SK-N-SH (cell line): ENCODE measurements around the gene ATP5F1A. TPM values are rescaled to one million over a fixed set of nuclear protein-coding genes. Genes with fewer than 3 reads are reported as not detected.

ENCODE experiments used
- CTCF ChIA-PET: fragments of 300-600, 350-600 bp; formaldehyde crosslinking; extraction: SDS; loops from one replicate; lab custom pipeline; 2021; lab: Yijun Ruan, JAX
- POLR2A ChIA-PET: fragments of 350-600 bp; sonication (Branson Sonifier 250); formaldehyde crosslinking; extraction: SDS; loops from one replicate; lab custom pipeline; 2020; ENCODE audit warnings: antibody characterized with exemption, inconsistent platforms; lab: Yijun Ruan, JAX
- DNase-seq: peaks from one replicate; pipeline ENCODE4 v3.0.0; 2012
- H2AFZ ChIP-seq: fragments of 200-600 bp; sonication (generic); 2 replicates; pipeline ENCODE4 v1.8.1; 2016; ENCODE audit warnings: antibody characterized with exemption, mild to moderate bottlenecking, low read depth
- H3F3A ChIP-seq: fragments of 200-600 bp; sonication (generic); replicated peaks from 2 replicates; pipeline ENCODE3; 2016; ENCODE audit warnings: antibody characterized with exemption, mild to moderate bottlenecking; ENCODE audit not compliant: insufficient read depth
- H3K27ac ChIP-seq, 2 experiments: fragments of 200-500 bp in 1 of 2; fragments of 200-600 bp in 1 of 2; sonication (Bioruptor generic) in 1 of 2; sonication (generic), shearing (Covaris generic) in 1 of 2; 2 replicates each; pipeline versions ENCODE4 v1.5.1 to v1.6.1; 2014 to 2016; ENCODE audit warnings: low read depth in 2 of 2, inconsistent platforms in 1 of 2, low read length in 1 of 2, mild to moderate bottlenecking in 1 of 2, mixed read lengths in 1 of 2
- H3K27me3 ChIP-seq: fragments of 200-600 bp; sonication (generic), shearing (Covaris generic); 2 replicates; pipeline ENCODE4 v1.6.1; 2016; ENCODE audit warnings: mixed run types; ENCODE audit not compliant: insufficient read depth
- H3K36me3 ChIP-seq, 2 experiments: fragments of 200-500 bp in 1 of 2; fragments of 200-600 bp in 1 of 2; sonication (Bioruptor generic) in 1 of 2; sonication (generic) in 1 of 2; replicated peaks in 1 of 2; 2 replicates each; pipeline versions ENCODE3 to v1.5.1; 2014 to 2016; ENCODE audit warnings: low read length in 1 of 2, mild to moderate bottlenecking in 1 of 2; ENCODE audit not compliant: insufficient read depth in 2 of 2, control insufficient read depth in 1 of 2
- H3K4me1 ChIP-seq, 2 experiments: fragments of 200-500 bp in 1 of 2; fragments of 200-600 bp in 1 of 2; sonication (Bioruptor generic) in 1 of 2; sonication (generic), shearing (Covaris generic) in 1 of 2; 2 replicates each; pipeline versions ENCODE4 v1.5.1 to v1.6.1; 2014 to 2016; ENCODE audit warnings: low read depth in 1 of 2, low read length in 1 of 2, mixed run types in 1 of 2; ENCODE audit not compliant: insufficient read depth in 2 of 2, control insufficient read depth in 1 of 2
- H3K4me2 ChIP-seq: fragments of 200-600 bp; sonication (generic), shearing (Covaris generic); 2 replicates; pipeline ENCODE4 v1.6.1; 2017; ENCODE audit warnings: mixed run types
- H3K4me3 ChIP-seq, 2 experiments: fragments of 200-500 bp in 1 of 2; fragments of 200-600 bp in 1 of 2; sonication (Bioruptor generic) in 1 of 2; sonication (generic), shearing (Covaris generic) in 1 of 2; 2 replicates each; pipeline versions ENCODE4 v1.5.1 to v1.8.1; 2014 to 2016; ENCODE audit warnings: low read depth in 2 of 2, inconsistent platforms in 1 of 2, low read length in 1 of 2, mild to moderate bottlenecking in 1 of 2, mixed read lengths in 1 of 2, moderate library complexity in 1 of 2
- H3K79me2 ChIP-seq: fragments of 200-600 bp; sonication (generic); 2 replicates; pipeline ENCODE4 v1.8.1; 2017; ENCODE audit warnings: mild to moderate bottlenecking; ENCODE audit not compliant: insufficient read depth
- H3K9ac ChIP-seq: fragments of 200-600 bp; sonication (generic); 2 replicates; pipeline ENCODE4 v1.6.1; 2017; ENCODE audit warnings: mixed run types
- H3K9me2 ChIP-seq: fragments of 200-600 bp; sonication (generic); 2 replicates; pipeline ENCODE4 v1.6.1; 2017; ENCODE audit warnings: mixed run types
- H3K9me3 ChIP-seq: fragments of 200-600 bp; sonication (generic); 2 replicates; pipeline ENCODE4 v1.6.1; 2017; ENCODE audit warnings: mixed run types, mild to moderate bottlenecking, moderate library complexity
- H4K20me1 ChIP-seq: fragments of 200-600 bp; sonication (generic); 2 replicates; pipeline ENCODE4 v1.6.1; 2017; ENCODE audit warnings: mild to moderate bottlenecking, mixed run types; ENCODE audit not compliant: insufficient read depth
- CHD2 ChIP-seq: fragments of 150-350 bp; IDR thresholded peaks from 2 replicates; pipeline ENCODE4 v1.6.1; 2018; ENCODE audit warnings: low read length; ENCODE audit not compliant: partially characterized antibody
- EP300 ChIP-seq, 2 experiments: IDR thresholded peaks; 2 replicates each; pipeline versions ENCODE4 v1.4.0 to v1.6.1; 2012; ENCODE audit warnings: borderline replicate concordance in 1 of 2, low read depth in 1 of 2, low read length in 1 of 2
- EZH2phosphoT487 ChIP-seq: fragments of 200-600 bp; sonication (generic); IDR thresholded peaks from 2 replicates; pipeline ENCODE4 v1.6.1; 2017; ENCODE audit warnings: low read depth, mixed run types, mild to moderate bottlenecking, antibody characterized with exemption, moderate library complexity, borderline replicate concordance
- FOSL2 ChIP-seq: IDR thresholded peaks from 2 replicates; pipeline ENCODE4 v1.4.0; 2012; ENCODE audit warnings: low read depth, mild to moderate bottlenecking, moderate library complexity, borderline replicate concordance
- GABPA ChIP-seq: IDR thresholded peaks from 2 replicates; pipeline ENCODE4 v1.4.0; 2012; ENCODE audit warnings: low read depth, mild to moderate bottlenecking
- NRF1 ChIP-seq: IDR thresholded peaks from 2 replicates; pipeline ENCODE4 v1.6.1; 2012; ENCODE audit warnings: low read depth, mild to moderate bottlenecking, low read length
- PBX3 ChIP-seq: IDR thresholded peaks from 2 replicates; pipeline ENCODE4; 2012
- RAD21 ChIP-seq: IDR thresholded peaks from 2 replicates; pipeline ENCODE4 v1.6.1; 2012; ENCODE audit warnings: mild to moderate bottlenecking, low read length
- RCOR1 ChIP-seq: fragments of 150-350 bp; IDR thresholded peaks from 2 replicates; pipeline ENCODE4 v1.6.1; 2017; ENCODE audit warnings: antibody characterized with exemption, low read length
- REST ChIP-seq: IDR thresholded peaks from 2 replicates; pipeline ENCODE4 v1.6.1; 2012; ENCODE audit warnings: mild to moderate bottlenecking, low read depth, low read length, moderate library complexity
- RFX5 ChIP-seq: IDR thresholded peaks from 2 replicates; pipeline ENCODE4 v1.6.1; 2012; ENCODE audit warnings: mild to moderate bottlenecking, improper control_type of control experiment, low read length
- RXRA ChIP-seq: IDR thresholded peaks from 2 replicates; pipeline ENCODE4 v1.4.0; 2012; ENCODE audit warnings: low read depth, mild to moderate bottlenecking, borderline replicate concordance
- SMC3 ChIP-seq: IDR thresholded peaks from 2 replicates; pipeline ENCODE4 v1.6.1; 2012; ENCODE audit warnings: low read depth, low read length, improper control_type of control experiment
- TAF1 ChIP-seq: IDR thresholded peaks from 2 replicates; pipeline ENCODE4 v1.6.1; 2012; ENCODE audit warnings: low read depth, mild to moderate bottlenecking, low read length, moderate library complexity, borderline replicate concordance
- whole genome bisulfite sequencing: methylation state at CpG from one replicate; pipeline ENCODE4 v1.1.6; 2017; ENCODE audit warnings: low lambda C conversion rate; 5-methylcytosine and 5-hydroxymethylcytosine counted together
- polyA plus RNA-seq, 3 experiments: library from polyadenylated mRNA; depleted of rRNA; stranded (reverse); fragments of >200 nt; gene quantifications; 2 replicates each; pipeline ENCODE4 v1.2.3, GENCODE V29; 2012
- TF ChIP-seq, protein P1 (sequence below): fragments of 150-350 bp; IDR thresholded peaks from 2 replicates; pipeline ENCODE4 v1.6.1; 2016; ENCODE audit warnings: mild to moderate bottlenecking, low read depth, low read length
- TF ChIP-seq, protein P2 (sequence below): fragments of 150-350 bp; IDR thresholded peaks from 2 replicates; pipeline ENCODE4 v1.6.1; 2017; ENCODE audit warnings: antibody characterized with exemption, low read length, low read depth, borderline replicate concordance

ATP5F1A gene
- polyA plus RNA-seq, 1 of the 3 experiments (the other 2 are of a cell fraction), result 610 TPM

DNA sequence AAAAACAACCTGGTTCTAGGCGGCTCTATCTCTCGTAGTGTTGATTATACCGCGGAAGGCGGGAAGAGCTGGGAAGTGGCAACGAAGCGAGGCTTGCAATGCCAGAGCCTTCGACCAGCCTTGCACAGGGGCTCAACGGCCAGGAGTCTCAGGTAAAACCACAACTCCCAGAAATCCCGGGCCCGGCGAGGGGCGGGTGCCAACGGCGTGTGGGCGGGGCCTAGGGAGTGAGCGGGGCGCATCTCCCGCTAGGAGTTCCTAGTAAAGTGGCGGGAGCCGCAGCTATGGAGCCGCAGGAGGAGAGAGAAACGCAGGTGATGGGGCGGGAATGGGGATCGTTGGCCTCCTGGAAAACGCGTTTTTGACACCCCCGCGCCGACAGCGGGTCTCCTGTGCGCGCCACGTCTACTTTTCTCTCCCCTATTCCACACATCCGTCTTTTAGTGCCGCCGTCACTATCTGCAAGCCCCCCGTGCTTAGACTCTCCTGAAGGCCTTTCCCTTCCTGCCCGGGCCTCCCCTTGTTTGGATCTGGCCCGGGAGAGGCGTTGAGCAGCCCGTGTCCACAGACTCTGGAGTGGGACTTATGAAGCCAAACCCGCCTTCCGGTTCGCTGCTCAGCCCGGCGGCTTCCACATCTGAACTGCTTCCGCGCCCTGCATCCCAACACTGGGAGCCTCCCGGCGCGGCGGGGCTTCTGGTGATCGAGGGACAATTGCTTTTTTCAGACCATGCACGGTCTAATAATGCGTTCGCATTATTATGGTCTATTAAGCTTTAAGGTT, 6.2 kb upstream of the ATP5F1A start, which contains the start of gene HAUS1 (continued):
- TF ChIP-seq FOSL2, result no peak
- TF ChIP-seq CHD2, result peak; percentile 38
- no peak for TF ChIP-seq REST
- TF ChIP-seq, protein P1, sequence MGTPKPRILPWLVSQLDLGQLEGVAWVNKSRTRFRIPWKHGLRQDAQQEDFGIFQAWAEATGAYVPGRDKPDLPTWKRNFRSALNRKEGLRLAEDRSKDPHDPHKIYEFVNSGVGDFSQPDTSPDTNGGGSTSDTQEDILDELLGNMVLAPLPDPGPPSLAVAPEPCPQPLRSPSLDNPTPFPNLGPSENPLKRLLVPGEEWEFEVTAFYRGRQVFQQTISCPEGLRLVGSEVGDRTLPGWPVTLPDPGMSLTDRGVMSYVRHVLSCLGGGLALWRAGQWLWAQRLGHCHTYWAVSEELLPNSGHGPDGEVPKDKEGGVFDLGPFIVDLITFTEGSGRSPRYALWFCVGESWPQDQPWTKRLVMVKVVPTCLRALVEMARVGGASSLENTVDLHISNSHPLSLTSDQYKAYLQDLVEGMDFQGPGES, result no peak
- no peak for TF ChIP-seq SMC3
- no peak for TF ChIP-seq RCOR1
- TF ChIP-seq TAF1, result peak; percentile 69
- TF ChIP-seq RXRA, result no peak
- TF ChIP-seq, all 33 proteins: peak for 8

GRCh38 chr18:46099463-46099862, 1.4 kb upstream of the ATP5F1A start:
- no peak for DNase-seq
- POLR2A ChIA-PET, result no interaction called here
- WGBS, result 93% methylated on average over 8 of the region's 8 CpGs
- no peaks in the 10 kb centered on the region for H3K27me3 ChIP-seq
- no peaks in the 10 kb centered on the region for H3K9me3 ChIP-seq
- H3K4me3 ChIP-seq, result no peak overlapping the region
- peaks cover 7 to 14% of the 10 kb centered on the region in 2 experiments; a peak in 2 of 4 replicates for H3K4me1 ChIP-seq
- CTCF ChIA-PET, result interaction anchor here (2.6 kb wide), 1 partner anchor 74 kb away, joined by 12 read pairs; a partner anchor contains a TSS
- no peak overlapping the region for H2AFZ ChIP-seq
- H4K20me1 ChIP-seq, result peaks cover 28% of the 10 kb centered on the region
- no peak overlapping the region for H3K4me2 ChIP-seq
- H3F3A ChIP-seq, result peaks cover 12% of the 10 kb centered on the region
- peaks cover 41% of the 10 kb centered on the region for H3K79me2 ChIP-seq
- peaks cover 6 to 20% of the 10 kb centered on the region in 2 experiments for H3K36me3 ChIP-seq
- H3K9ac ChIP-seq, result no peak overlapping the region
- H3K9me2 ChIP-seq, result no peaks in the 10 kb centered on the region
- H3K27ac ChIP-seq, result no peak overlapping the region
- no peak for TF ChIP-seq RFX5
- no peak for TF ChIP-seq RAD21
- TF ChIP-seq, protein P1, result no peak
- TF ChIP-seq PBX3, result no peak
- no peak for TF ChIP-seq CHD2
- TF ChIP-seq RCOR1, result no peak
- TF ChIP-seq EZH2phosphoT487, result no peak
- no peak for TF ChIP-seq GABPA
- TF ChIP-seq, protein P2, sequence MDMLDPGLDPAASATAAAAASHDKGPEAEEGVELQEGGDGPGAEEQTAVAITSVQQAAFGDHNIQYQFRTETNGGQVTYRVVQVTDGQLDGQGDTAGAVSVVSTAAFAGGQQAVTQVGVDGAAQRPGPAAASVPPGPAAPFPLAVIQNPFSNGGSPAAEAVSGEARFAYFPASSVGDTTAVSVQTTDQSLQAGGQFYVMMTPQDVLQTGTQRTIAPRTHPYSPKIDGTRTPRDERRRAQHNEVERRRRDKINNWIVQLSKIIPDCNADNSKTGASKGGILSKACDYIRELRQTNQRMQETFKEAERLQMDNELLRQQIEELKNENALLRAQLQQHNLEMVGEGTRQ, result no peak
- TF ChIP-seq EP300 (IDR thresholded peaks at IDR 0.05; ENCODE audit: borderline replicate concordance in 1 of 2, low read depth in 1 of 2, low read length in 1 of 2), result no peak
- no peak for TF ChIP-seq NRF1
- no peak for TF ChIP-seq TAF1
- no peak for TF ChIP-seq RXRA
